ENCODE data around the gene PRKAR1B. TPM values are rescaled to one million over a fixed set of nuclear protein-coding genes. Genes with fewer than 3 reads are reported as not detected.
"Not testable (repeated sequence)": the region's sequence is repeated elsewhere in the genome, so short reads cannot be mapped to it uniquely, and the experiment has no call there.

PRKAR1B gene
- total and polyA plus RNA-seq, 4 donors, result 53.1 to 238 (median 162) TPM

DNA sequence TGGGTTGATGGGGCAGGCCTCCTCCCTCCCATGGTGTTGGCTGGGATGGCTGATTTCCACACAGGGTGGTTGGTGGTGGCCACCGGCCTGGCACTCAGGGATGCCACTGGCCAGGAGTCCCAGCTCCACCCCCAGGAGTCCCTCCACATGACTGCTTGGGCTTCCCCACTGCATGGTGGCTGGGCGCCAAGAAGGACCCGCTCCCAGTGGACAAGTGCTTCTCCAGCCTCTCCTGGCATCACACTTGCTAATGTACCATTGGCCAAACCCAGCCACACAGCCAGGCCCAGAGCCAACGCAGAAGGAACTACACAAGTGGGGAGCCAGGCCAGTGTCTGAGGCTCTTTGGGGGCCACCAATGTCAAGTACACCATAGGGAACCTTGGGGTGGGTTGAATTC, 74.2 kb downstream of the PRKAR1B start:
- Histone ChIP-seq H3K4me1 (ENCODE audit: control insufficient read depth, insufficient read depth, low read length) (peaks cover 6% of the 10 kb centered on the region), H3K4me3 (ENCODE audit: low read depth, low read length) (no peak overlapping the region), H3K36me3 (ENCODE audit: control insufficient read depth, insufficient read depth, low read length) (peaks cover 15% of the 10 kb centered on the region), H3K27me3 (ENCODE audit: control insufficient read depth, insufficient read depth, low read length) (no peaks in the 10 kb centered on the region), H3K9me3 (ENCODE audit: control insufficient read depth, insufficient read depth, low read length) (peaks cover 6% of the 10 kb centered on the region), H3K27ac (ENCODE audit: low read depth, low read length) (no peak overlapping the region)
- 78% methylated on average over 3 of the region's 4 CpGs for WGBS (ENCODE audit: insufficient coverage)
- DNase-seq (ENCODE audit: low read depth in 4 of 6, low spot score in 6 of 6), result no peak

DNA sequence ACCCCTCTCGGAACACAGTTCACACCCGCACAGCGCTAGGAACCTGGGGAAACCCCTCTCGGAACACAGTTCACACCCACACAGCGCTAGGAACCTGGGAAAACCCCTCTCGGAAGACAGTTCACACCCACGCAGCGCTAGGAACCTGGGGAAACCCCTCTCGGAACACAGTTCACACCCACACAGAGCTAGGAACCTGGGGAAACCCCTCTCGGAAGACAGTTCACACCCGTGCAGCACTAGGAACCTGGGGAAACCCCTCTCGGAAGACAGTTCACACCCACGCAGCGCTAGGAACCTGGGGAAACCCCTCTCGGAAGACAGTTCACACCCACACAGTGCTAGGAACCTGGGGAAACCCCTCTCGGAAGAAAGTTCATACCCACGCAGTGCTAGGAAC, 74.9 kb downstream of the PRKAR1B start:
- not testable (repeated sequence) for H3K4me3 ChIP-seq (ENCODE audit: low read depth, low read length); H3K27ac ChIP-seq (ENCODE audit: low read depth, low read length); H3K27me3 ChIP-seq (ENCODE audit: control insufficient read depth, insufficient read depth, low read length); H3K4me1 ChIP-seq (ENCODE audit: control insufficient read depth, insufficient read depth, low read length); DNase-seq (ENCODE audit: low read depth in 4 of 6, low spot score in 6 of 6); H3K9me3 ChIP-seq (ENCODE audit: control insufficient read depth, insufficient read depth, low read length)
- 92% methylated on average over 10 of the region's 17 CpGs for WGBS (ENCODE audit: insufficient coverage)
- peaks cover 12% of the 10 kb centered on the region for H3K36me3 ChIP-seq (ENCODE audit: control insufficient read depth, insufficient read depth, low read length)

DNA sequence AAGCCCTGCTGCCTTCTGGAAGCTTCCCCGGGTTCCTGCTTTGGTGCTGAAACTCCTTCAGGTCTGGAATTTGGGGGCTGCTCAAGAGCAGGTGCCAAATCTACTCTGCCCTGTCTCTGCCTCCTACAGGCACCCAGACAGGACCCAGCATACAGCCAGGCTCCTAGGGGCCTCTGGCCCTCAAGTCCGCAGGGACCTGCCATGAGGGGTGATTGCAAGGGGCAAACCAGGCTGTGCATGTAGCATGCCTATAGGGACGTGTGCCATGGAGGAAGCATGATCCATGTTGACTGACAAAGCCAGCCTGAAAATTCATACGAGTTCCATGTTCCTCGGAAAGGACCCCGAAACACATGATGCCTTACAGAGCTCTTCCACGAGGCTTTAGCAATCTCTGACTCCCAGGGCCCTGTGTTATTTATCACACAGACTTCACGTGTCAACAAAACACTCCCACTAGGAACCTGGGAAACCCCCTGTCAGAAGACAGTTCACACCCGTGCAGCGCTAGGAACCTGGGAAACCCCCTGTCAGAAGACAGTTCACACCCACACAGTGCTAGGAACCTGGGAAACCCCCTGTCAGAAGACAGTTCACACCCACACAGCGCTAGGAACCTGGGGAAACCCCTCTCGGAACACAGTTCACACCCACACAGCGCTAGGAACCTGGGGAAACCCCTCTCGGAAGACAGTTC, 75.9 kb downstream of the PRKAR1B start:
- Histone ChIP-seq H3K27me3 (ENCODE audit: control insufficient read depth, insufficient read depth, low read length) (no peaks in the 10 kb centered on the region), H3K4me3 (ENCODE audit: low read depth, low read length) (no peak overlapping the region), H3K27ac (ENCODE audit: low read depth, low read length) (no peak overlapping the region), H3K36me3 (ENCODE audit: control insufficient read depth, insufficient read depth, low read length) (peaks cover 17% of the 10 kb centered on the region), H3K4me1 (ENCODE audit: control insufficient read depth, insufficient read depth, low read length) (peaks cover 6% of the 10 kb centered on the region), H3K9me3 (ENCODE audit: control insufficient read depth, insufficient read depth, low read length) (peaks cover 6% of the 10 kb centered on the region)
- no peak for DNase-seq (ENCODE audit: low read depth in 4 of 6, low spot score in 6 of 6)
- 96% methylated on average over 10 of the region's 14 CpGs for WGBS (ENCODE audit: insufficient coverage)

DNA sequence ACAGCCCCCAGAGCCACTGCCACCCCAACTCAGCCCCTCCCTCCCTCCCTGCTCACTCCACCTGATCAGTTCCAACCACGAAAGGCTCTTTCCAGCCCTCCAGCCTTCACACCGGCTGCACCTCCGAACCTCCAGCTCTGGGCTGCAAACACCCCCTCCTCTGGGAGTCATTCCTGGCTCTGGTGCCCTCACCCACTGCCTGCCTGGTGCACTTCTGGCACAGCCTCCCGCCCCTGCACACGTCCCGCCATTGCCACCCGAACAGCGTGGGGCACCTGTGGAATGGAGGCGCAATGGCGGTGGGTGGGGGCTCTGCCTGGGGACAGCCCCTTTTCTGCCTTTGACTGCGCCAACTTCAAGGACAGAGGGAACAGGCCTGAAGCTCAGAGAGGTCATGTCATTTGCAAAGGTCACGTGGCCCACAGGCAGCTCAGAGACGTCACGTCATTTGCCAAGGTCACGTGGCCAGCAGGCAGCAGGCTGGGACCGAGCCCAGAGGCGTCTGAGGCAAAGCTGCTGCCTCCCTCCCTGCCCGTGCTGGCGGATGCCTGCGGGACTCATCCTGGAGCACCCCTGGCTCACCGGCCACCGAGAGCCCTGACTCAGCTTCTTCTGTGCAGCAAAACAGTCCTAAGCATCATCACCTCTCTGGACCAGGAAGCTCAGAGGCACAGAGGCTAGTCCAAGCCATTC, 76.6 kb downstream of the PRKAR1B start:
- peaks cover 6% of the 10 kb centered on the region for H3K9me3 ChIP-seq (ENCODE audit: control insufficient read depth, insufficient read depth, low read length)
- H3K27me3 ChIP-seq (ENCODE audit: control insufficient read depth, insufficient read depth, low read length), result no peaks in the 10 kb centered on the region
- DNase-seq (ENCODE audit: low read depth in 4 of 6, low spot score in 6 of 6), result no peak
- H3K4me1 ChIP-seq (ENCODE audit: control insufficient read depth, insufficient read depth, low read length), result peaks cover 10% of the 10 kb centered on the region
- 85% methylated on average over 22 of the region's 22 CpGs for WGBS (ENCODE audit: insufficient coverage)
- peaks cover 20% of the 10 kb centered on the region for H3K36me3 ChIP-seq (ENCODE audit: control insufficient read depth, insufficient read depth, low read length)
- no peak overlapping the region for H3K27ac ChIP-seq (ENCODE audit: low read depth, low read length)
- no peak overlapping the region for H3K4me3 ChIP-seq (ENCODE audit: low read depth, low read length)

DNA sequence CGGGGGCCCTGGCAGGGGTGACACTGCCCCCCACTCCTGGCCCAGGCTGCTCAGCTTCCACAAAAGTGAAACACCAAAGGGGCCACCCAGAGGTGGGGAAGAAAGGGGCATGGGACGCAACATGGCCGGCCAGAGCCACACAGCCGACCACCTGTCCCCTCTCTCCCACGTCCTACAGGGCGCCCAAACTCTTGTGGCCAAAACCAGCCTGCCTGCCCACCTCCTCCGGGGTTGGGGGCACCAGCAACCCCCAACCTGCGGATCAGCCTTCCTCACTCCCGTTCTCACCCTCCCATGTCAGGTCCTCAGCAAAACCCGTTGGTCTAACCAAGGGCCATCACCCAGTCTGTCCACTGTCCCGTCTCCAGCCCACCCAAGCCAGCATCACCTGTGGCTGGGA, 80.1 kb downstream of the PRKAR1B start:
- H3K9me3 ChIP-seq (ENCODE audit: control insufficient read depth, insufficient read depth, low read length), result peaks cover under 1% of the 10 kb centered on the region
- H3K4me3 ChIP-seq (ENCODE audit: low read depth, low read length), result no peak overlapping the region
- no peak for DNase-seq (ENCODE audit: low read depth in 4 of 6, low spot score in 6 of 6)
- H3K36me3 ChIP-seq (ENCODE audit: control insufficient read depth, insufficient read depth, low read length), result peaks cover 37% of the 10 kb centered on the region
- no peaks in the 10 kb centered on the region for H3K27me3 ChIP-seq (ENCODE audit: control insufficient read depth, insufficient read depth, low read length)
- H3K27ac ChIP-seq (ENCODE audit: low read depth, low read length), result no peak overlapping the region
- H3K4me1 ChIP-seq (ENCODE audit: control insufficient read depth, insufficient read depth, low read length), result peaks cover 11% of the 10 kb centered on the region
- 92% methylated on average over 11 of the region's 11 CpGs for WGBS (ENCODE audit: insufficient coverage)

DNA sequence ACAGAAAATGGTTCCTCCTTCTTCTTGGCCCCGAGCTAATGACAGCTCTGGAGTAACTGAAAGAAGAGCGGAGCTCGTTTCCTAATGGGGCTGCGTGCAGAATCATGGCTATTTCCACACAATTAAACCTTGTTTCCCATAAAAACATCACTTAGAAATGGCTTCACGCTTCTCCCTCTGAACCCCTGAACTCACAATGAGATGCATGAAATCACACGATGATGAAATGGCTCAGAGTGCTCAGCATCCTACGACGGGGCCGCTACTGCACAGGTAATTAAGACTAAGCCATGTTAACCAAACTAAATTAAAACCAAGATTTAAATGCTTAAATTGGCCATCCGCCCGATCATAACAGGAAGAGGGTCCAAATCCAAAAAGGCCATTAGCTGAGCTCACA, 80.6 kb downstream of the PRKAR1B start:
- Histone ChIP-seq H3K36me3 (ENCODE audit: control insufficient read depth, insufficient read depth, low read length) (peaks cover 37% of the 10 kb centered on the region), H3K4me1 (ENCODE audit: control insufficient read depth, insufficient read depth, low read length) (peaks cover 11% of the 10 kb centered on the region), H3K27me3 (ENCODE audit: control insufficient read depth, insufficient read depth, low read length) (no peaks in the 10 kb centered on the region), H3K4me3 (ENCODE audit: low read depth, low read length) (no peak overlapping the region), H3K27ac (ENCODE audit: low read depth, low read length) (no peak overlapping the region), H3K9me3 (ENCODE audit: control insufficient read depth, insufficient read depth, low read length) (no peaks in the 10 kb centered on the region)
- WGBS (ENCODE audit: insufficient coverage), result 56% methylated on average over 11 of the region's 11 CpGs
- DNase-seq (ENCODE audit: low read depth in 4 of 6, low spot score in 6 of 6), result peak in 1 of 6 donors; percentile 84

DNA sequence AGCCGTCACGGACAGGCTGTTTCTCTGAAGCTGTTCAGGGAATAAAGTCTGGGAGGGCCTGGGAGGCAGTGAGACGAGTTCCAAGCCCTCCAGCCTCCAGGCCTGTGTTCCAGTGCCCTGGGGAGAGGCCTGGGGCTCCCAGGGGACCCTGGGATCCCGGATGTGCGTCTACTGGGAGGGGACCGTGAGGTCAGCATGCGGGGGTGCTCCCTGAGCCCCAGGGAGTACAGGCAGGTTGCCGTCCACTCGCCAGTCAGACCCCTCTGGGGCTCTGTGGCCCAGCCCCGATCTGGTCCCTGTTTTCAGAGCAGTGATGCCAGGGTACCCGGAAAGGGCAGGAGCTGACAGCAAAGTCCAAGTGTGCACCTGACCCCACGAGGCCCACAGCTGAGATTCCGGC, 81.5 kb downstream of the PRKAR1B start:
- H3K4me1 ChIP-seq (ENCODE audit: control insufficient read depth, insufficient read depth, low read length), result peaks cover 11% of the 10 kb centered on the region
- no peak overlapping the region for H3K27ac ChIP-seq (ENCODE audit: low read depth, low read length)
- H3K9me3 ChIP-seq (ENCODE audit: control insufficient read depth, insufficient read depth, low read length), result no peaks in the 10 kb centered on the region
- no peaks in the 10 kb centered on the region for H3K27me3 ChIP-seq (ENCODE audit: control insufficient read depth, insufficient read depth, low read length)
- 93% methylated on average over 13 of the region's 13 CpGs for WGBS (ENCODE audit: insufficient coverage)
- peaks cover 36% of the 10 kb centered on the region for H3K36me3 ChIP-seq (ENCODE audit: control insufficient read depth, insufficient read depth, low read length)
- no peak for DNase-seq (ENCODE audit: low read depth in 4 of 6, low spot score in 6 of 6)
- H3K4me3 ChIP-seq (ENCODE audit: low read depth, low read length), result no peak overlapping the region

DNA sequence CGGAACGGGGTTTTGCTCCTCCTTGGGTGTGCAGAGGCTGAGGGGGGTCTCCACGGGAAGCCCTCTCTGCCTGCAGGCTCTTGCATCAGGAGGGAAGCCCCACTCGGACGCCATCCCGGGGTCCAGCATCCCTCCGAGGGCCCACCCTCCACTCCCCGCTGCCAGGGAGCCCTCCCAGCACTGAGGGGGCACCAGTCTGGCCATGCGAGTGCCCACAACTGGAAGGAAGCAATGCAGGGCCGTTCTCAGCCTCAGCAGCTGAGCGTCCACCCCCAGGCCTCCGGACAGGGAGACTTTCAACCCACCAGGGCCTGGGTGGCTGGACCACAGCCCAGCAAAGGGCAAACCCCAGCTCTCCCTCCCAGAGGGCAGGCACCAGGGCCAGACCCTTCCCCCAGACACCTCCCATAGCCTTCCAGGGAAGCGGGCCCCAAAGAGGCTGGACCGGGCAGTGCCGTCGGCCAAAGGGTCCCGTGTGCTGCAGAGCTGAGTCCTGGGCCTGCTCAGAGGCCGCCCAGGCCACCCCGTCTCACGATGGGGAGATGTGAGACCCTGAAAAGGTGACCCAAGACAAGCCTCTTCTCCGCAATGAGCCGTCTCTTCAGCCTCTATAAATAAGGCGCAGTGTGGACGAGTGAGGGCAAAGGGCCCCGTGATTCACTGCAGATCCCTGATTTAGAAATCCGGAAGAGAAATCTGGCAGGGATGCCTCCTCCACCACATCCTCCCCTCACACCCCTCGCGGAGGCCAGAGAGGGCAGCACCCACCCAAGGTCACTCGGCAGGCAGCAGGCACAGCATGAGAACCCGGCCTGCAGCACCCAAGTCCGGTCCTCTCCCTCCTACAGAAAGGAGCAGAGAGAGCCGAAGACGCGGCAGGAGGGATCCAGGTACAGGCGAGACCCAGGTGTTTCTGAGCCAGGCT, 82.4 kb downstream of the PRKAR1B start:
- H3K9me3 ChIP-seq (ENCODE audit: control insufficient read depth, insufficient read depth, low read length), result no peaks in the 10 kb centered on the region
- no peak overlapping the region for H3K27ac ChIP-seq (ENCODE audit: low read depth, low read length)
- H3K27me3 ChIP-seq (ENCODE audit: control insufficient read depth, insufficient read depth, low read length), result no peaks in the 10 kb centered on the region
- no peak for DNase-seq (ENCODE audit: low read depth in 4 of 6, low spot score in 6 of 6)
- peaks cover 11% of the 10 kb centered on the region for H3K4me1 ChIP-seq (ENCODE audit: control insufficient read depth, insufficient read depth, low read length)
- 97% methylated on average over 29 of the region's 35 CpGs for WGBS (ENCODE audit: insufficient coverage)
- no peak overlapping the region for H3K4me3 ChIP-seq (ENCODE audit: low read depth, low read length)
- H3K36me3 ChIP-seq (ENCODE audit: control insufficient read depth, insufficient read depth, low read length), result peaks cover 30% of the 10 kb centered on the region

DNA sequence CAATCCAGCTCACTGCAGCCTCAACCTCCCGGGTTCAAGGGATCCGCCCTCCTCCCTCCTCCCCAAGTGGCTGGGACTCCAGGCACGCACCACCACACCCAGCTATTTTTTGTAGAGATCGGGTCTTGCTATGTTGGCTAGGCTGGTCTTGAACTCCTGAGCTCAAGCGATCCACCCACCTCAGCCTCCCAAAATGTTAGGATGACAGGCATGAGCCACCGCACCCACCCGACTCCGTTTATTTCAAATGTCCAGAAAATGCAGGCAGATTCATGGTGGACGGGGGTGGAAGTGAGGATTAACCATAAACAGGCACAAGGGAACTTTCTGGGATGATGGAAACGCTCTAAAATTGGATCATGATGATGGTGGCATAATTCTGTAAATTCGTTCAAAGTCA, 85.1 kb downstream of the PRKAR1B start:
- no peak for DNase-seq (ENCODE audit: low read depth in 4 of 6, low spot score in 6 of 6)
- H3K27ac ChIP-seq (ENCODE audit: low read depth, low read length), result no peak overlapping the region
- H3K4me3 ChIP-seq (ENCODE audit: low read depth, low read length), result no peak overlapping the region
- no peaks in the 10 kb centered on the region for H3K9me3 ChIP-seq (ENCODE audit: control insufficient read depth, insufficient read depth, low read length)
- WGBS (ENCODE audit: insufficient coverage), result 99% methylated on average over 8 of the region's 11 CpGs
- peaks cover 16% of the 10 kb centered on the region for H3K4me1 ChIP-seq (ENCODE audit: control insufficient read depth, insufficient read depth, low read length)
- H3K27me3 ChIP-seq (ENCODE audit: control insufficient read depth, insufficient read depth, low read length), result no peaks in the 10 kb centered on the region
- H3K36me3 ChIP-seq (ENCODE audit: control insufficient read depth, insufficient read depth, low read length), result peaks cover 27% of the 10 kb centered on the region

All from spinal cord (tissue), 10 donors.